Heart left ventricle (tissue), 13 donors: ENCODE results near the gene HMCN2.

Experiments
- CTCF ChIP-seq, 12 donors: fragments of 200-600 bp; sonication (generic) in 4 of 12; IDR thresholded peaks; one replicate each; pipeline versions ENCODE4 v1.5.0 to v1.8.0; 2018 to 2022; ENCODE audit warnings: antibody characterized with exemption in 12 of 12, mild to moderate bottlenecking in 5 of 12
- POLR2A ChIP-seq, 2 donors: fragments of 450-650 bp; IDR thresholded peaks; one replicate each; pipeline ENCODE4 v1.6.1; 2017; ENCODE audit warnings: antibody characterized with exemption in 2 of 2, mild to moderate bottlenecking in 2 of 2, moderate library complexity in 2 of 2
- donor health status: ischemic (EF 13 %, LVEDD 7.1; RV severe dilation, severe dysfunction).
- donor health status: DM: no; HTN: yes; CAD: no.
- donor health status: DM: no; HTN: no; CAD: no.
- donor health status: ischemic (EF 25% LVEDD 6.9; RV normal size, moderate dysfunction).
- donor health status: ischemic (EF 25% LVEDD 5.7; RV mildly dilated, moderate dysfunction).
- donor health status: ischemic (EF 35%, LVEDD 5.7; RV mildly dilated, moderate dysfunction).
- donor health status: nonischemic (EF 11% LVEDD 7.7; RV severe dilation, severe dysfunction).
- donor health status: DM: yes; HTN: yes; CAD: no.
- donor health status: PGD.
- donor health status: ischemic (EF 29% LVEDD 5.4; RV normal size, mild dysfunction).
- donor health status: nonischemic (EF 23%, LVEDD 6.1; RV moderate dilation, normal function).

DNA sequence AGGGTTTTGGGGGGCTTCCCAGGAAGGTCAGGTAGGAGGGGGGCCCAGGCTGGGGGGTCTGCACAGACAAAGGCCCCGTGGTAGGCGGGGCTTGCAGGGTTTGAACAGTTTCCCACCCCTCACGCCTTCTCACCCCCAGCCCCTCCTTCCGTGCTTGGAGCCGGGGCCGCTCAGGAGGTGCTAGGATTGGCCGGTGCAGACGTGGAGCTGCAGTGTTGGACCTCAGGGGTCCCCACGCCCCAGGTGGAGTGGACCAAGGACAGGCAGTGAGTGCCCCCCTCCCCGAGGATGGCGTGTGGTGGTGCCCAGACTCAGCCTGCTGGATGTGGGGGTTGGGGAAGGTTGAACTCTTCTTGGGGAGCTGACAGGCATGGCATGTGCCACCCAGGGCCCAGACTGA, 83.8 kb downstream of the HMCN2 start:
- no peak for TF ChIP-seq CTCF (IDR thresholded peaks at IDR 0.05)
- no peak for TF ChIP-seq POLR2A (IDR thresholded peaks at IDR 0.05)
